Measurements from ENCODE around the gene ANKRD34A. TPM values are rescaled to one million over a fixed set of nuclear protein-coding genes. Genes with fewer than 3 reads are reported as not detected.

The ANKRD34A gene
- total and polyA plus RNA-seq, 2 of the 13 experiments (the other 11 are each of a cell fraction or from before 2014, with no cell fraction given), result 0.05 to 0.07 TPM

DNA sequence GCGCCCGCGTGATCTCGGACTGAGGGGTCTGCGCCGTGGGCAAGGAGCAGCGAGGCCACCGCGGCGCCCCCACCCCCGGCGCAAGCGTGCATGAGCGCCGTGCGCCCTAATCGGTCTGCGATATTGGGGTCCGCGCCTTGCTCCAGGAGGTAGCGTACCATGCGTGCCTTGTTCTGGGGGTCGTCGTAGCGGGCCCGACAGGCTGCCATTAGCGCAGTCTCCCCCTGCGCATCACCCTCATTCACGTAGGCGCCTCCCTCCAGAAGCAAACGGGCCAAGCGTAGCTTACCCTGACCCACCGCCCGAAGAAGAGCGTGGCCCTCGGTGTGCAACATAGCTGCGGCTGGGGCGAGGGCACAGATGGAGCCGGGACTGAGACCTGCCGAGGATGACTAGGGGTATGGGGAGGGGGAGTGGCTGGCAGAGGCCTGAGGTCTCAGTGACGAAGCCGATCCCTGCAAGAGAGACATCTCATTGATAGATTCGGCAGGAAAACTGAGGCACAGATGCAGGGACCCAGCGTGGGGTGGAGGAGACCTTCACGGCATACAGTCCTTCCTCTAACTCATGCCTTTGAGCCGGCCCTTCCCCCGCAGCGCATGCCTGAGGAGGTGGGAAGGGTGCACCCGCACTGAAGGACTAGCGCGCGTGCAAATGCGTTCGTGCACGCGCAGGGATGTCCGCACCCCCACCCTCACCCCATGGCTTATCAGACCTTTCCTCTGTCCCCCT lies 2.8 kb downstream of the ANKRD34A start (continued):
- TF ChIP-seq PRMT3 (CRISPR knock-in tag; IDR thresholded peaks at IDR 0.05; ENCODE audit: borderline replicate concordance, low read depth) (0 out of 2 replicates have a peak, but pooled peaks have one; percentile 30), ZNF44 (CRISPR knock-in tag; IDR thresholded peaks at IDR 0.05) (no peak), ISX (CRISPR knock-in tag; conservative IDR thresholded peaks at IDR 0.05) (no peak), ZNF589 (CRISPR knock-in tag; conservative IDR thresholded peaks at IDR 0.05) (no peak), ZNF232 (CRISPR knock-in tag; IDR thresholded peaks at IDR 0.05; ENCODE audit: borderline replicate concordance) (no peak), ZBTB7A (CRISPR knock-in tag; IDR thresholded peaks at IDR 0.05) (peak; percentile 63; the same call in 1 of the 2 replicates), CEBPB (IDR thresholded peaks at IDR 0.05; ENCODE audit: borderline replicate concordance, low read depth, low read length) (no peak), ATF1 (CRISPR knock-in tag; IDR thresholded peaks at IDR 0.05) (no peak), ZNF235 (CRISPR knock-in tag; IDR thresholded peaks at IDR 0.05; ENCODE audit: borderline replicate concordance) (no peak), ZNF709 (CRISPR knock-in tag; IDR thresholded peaks at IDR 0.05) (no peak), ZNF17 (CRISPR knock-in tag; IDR thresholded peaks at IDR 0.05) (no peak), ZNF629 (CRISPR knock-in tag; conservative IDR thresholded peaks at IDR 0.05) (no peak), ZNF83 (CRISPR knock-in tag; IDR thresholded peaks at IDR 0.05; ENCODE audit: borderline replicate concordance) (no peak), ZNF292 (CRISPR knock-in tag; IDR thresholded peaks at IDR 0.05; ENCODE audit: borderline replicate concordance, low read depth) (no peak), DPF2 (CRISPR knock-in tag; IDR thresholded peaks at IDR 0.05; ENCODE audit: borderline replicate concordance, low read depth) (no peak), SIX1 (CRISPR knock-in tag; IDR thresholded peaks at IDR 0.05; ENCODE audit: borderline replicate concordance) (no peak), EZH2 (conservative IDR thresholded peaks at IDR 0.05; ENCODE audit: low read depth, low read length) (no peak), HDAC1 (CRISPR knock-in tag; IDR thresholded peaks at IDR 0.05) (no peak), CBX2 (IDR thresholded peaks at IDR 0.05; ENCODE audit: low read depth, low read length) (no peak), CBX2 (CRISPR knock-in tag; IDR thresholded peaks at IDR 0.05; ENCODE audit: low read depth) (no peak), ZNF570 (CRISPR knock-in tag; IDR thresholded peaks at IDR 0.05; ENCODE audit: borderline replicate concordance) (no peak)
- TF ChIP-seq, protein P1, sequence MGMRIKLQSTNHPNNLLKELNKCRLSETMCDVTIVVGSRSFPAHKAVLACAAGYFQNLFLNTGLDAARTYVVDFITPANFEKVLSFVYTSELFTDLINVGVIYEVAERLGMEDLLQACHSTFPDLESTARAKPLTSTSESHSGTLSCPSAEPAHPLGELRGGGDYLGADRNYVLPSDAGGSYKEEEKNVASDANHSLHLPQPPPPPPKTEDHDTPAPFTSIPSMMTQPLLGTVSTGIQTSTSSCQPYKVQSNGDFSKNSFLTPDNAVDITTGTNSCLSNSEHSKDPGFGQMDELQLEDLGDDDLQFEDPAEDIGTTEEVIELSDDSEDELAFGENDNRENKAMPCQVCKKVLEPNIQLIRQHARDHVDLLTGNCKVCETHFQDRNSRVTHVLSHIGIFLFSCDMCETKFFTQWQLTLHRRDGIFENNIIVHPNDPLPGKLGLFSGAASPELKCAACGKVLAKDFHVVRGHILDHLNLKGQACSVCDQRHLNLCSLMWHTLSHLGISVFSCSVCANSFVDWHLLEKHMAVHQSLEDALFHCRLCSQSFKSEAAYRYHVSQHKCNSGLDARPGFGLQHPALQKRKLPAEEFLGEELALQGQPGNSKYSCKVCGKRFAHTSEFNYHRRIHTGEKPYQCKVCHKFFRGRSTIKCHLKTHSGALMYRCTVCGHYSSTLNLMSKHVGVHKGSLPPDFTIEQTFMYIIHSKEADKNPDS (CRISPR knock-in tag; IDR thresholded peaks at IDR 0.05), result no peak
- TF ChIP-seq, protein P2, sequence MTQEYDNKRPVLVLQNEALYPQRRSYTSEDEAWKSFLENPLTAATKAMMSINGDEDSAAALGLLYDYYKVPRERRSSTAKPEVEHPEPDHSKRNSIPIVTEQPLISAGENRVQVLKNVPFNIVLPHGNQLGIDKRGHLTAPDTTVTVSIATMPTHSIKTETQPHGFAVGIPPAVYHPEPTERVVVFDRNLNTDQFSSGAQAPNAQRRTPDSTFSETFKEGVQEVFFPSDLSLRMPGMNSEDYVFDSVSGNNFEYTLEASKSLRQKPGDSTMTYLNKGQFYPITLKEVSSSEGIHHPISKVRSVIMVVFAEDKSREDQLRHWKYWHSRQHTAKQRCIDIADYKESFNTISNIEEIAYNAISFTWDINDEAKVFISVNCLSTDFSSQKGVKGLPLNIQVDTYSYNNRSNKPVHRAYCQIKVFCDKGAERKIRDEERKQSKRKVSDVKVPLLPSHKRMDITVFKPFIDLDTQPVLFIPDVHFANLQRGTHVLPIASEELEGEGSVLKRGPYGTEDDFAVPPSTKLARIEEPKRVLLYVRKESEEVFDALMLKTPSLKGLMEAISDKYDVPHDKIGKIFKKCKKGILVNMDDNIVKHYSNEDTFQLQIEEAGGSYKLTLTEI (CRISPR knock-in tag; conservative IDR thresholded peaks at IDR 0.05), result no peak
- TF ChIP-seq, protein P3, sequence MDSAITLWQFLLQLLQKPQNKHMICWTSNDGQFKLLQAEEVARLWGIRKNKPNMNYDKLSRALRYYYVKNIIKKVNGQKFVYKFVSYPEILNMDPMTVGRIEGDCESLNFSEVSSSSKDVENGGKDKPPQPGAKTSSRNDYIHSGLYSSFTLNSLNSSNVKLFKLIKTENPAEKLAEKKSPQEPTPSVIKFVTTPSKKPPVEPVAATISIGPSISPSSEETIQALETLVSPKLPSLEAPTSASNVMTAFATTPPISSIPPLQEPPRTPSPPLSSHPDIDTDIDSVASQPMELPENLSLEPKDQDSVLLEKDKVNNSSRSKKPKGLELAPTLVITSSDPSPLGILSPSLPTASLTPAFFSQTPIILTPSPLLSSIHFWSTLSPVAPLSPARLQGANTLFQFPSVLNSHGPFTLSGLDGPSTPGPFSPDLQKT (CRISPR knock-in tag; IDR thresholded peaks at IDR 0.05; ENCODE audit: borderline replicate concordance), result no peak
- TF ChIP-seq, protein P4, sequence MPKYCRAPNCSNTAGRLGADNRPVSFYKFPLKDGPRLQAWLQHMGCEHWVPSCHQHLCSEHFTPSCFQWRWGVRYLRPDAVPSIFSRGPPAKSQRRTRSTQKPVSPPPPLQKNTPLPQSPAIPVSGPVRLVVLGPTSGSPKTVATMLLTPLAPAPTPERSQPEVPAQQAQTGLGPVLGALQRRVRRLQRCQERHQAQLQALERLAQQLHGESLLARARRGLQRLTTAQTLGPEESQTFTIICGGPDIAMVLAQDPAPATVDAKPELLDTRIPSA (CRISPR knock-in tag; IDR thresholded peaks at IDR 0.05; ENCODE audit: borderline replicate concordance), result no peak
